ENCODE data around the gene UBE2E2.
"Not testable (repeated sequence)": the region's sequence is repeated elsewhere in the genome, so short reads cannot be mapped to it uniquely, and the experiment has no call there.

UBE2E2 gene

DNA sequence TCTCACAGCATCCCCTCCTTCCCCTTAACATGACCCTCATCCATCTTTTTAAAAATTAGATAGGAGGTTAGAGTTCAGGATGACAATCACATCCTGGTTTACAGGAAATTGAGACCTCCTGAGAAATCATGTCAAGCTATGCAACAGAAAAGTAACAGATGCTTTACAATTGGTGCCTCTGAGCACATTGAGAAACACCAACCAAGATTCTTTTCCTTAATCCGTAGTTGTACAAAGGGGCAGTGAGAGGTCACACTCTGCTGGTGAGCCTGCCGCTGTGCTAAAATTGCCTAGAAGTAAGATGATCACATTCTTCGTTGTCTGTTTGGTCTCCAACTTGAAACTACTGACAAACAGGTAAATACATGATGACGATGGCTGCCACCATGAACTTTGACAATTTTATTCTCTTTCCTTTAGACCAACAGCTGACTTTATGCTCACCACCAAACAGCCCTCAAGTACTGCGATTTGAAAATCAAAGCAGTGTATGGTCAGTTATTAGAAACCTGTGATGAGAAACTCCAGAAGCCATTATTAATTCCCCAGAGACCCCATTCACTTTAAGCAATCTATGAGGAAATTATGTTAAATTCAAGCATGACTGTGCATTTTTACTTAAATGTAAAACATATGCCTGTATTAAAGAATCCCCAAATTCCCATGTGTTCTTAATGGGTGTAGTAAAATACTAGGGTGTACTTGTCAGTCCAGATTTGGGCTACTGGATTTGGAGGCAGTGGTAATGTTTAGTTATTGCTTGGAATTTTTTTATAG, 392.0 kb downstream of the UBE2E2 start:
- DNase-seq, result no peak

GRCh38 chr3:23595851-23596250, 392.7 kb downstream of the UBE2E2 start:
- DNase-seq, result no peak

DNA sequence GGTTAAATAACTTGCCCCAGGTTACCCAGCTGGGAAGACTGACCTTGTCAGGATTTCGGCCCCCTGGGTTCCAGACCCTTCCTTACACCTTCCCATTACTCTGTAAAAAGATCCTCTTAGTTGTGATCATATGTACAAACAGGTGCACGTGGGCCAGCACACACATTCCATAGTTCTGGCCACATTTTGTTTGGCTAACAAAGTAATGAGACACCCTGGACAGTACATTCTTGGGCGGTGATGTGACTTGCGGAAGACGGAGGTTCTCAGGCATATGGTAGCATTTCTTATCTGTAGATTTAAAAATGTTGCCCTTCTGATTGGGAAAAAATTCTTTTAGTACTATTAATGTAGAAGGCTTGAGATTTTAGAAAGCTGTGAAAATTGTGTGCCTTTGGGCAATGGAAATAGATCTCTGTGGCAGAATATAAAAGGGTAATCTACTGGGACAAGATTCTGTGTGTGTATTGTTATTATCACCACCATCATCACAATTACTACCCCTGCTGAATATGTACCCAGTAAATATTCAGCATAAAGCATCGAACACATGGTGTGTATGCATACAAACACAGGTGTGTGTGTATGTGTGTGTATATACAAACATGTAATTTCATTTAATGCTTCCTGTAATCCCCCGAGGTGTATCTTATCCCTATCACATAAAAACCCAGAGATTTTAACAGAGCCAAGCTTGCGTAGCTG, 397.2 kb downstream of the UBE2E2 start:
- no peak for DNase-seq

DNA sequence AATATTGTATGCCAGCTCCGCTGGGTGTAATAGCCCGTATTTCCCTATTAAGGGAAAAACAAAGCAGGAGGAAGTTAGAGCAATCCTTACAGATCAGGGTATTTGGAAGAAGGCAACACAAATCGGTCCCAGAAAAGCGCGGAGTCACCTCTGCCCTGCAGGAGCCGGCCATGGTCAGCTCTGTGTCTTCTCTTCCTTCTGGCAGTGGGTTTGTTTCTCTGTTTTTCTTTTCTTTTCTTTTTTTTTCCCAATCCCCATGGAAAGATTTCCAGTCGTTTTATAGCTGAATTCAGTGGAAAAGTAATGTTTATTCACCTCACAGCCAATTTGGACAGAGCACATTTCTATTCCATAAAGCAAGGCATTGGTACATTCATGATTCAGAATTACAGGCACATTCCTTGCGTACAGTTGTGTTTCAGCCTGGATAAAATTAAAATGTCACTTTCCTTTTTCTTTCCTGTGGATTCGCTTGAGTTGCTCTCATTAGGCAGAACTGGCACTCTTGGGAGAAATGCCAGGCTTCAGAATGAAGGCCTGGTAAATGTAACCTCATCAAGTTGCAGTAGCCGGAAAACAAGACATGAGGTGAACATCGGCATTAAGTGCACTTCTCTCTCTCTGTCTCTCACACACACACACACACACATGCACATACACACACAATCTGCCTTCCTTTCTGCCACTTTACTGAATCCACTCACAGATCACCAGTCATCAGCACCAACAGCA, 398.1 kb downstream of the UBE2E2 start:
- no peak for DNase-seq

DNA sequence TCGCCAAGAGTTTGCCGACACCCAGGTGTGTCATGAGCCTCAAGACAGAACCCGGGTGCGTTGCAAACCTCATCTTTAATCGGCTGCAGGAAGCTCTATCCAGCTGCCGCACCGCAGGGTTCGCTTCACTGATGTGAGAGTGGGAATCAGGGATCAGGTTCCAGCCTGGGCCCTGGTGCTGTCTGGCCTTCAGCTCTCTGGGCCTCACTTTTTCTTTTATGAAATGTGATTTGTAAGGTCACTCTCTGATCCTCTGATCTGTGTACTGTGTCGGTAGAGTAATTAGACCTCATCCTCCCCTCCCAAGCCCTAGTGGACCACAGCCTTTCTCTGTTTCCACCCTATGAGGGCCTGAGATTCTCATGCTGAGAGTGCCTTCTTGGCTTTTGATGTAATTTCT, 399.8 kb downstream of the UBE2E2 start:
- no peak for DNase-seq

DNA sequence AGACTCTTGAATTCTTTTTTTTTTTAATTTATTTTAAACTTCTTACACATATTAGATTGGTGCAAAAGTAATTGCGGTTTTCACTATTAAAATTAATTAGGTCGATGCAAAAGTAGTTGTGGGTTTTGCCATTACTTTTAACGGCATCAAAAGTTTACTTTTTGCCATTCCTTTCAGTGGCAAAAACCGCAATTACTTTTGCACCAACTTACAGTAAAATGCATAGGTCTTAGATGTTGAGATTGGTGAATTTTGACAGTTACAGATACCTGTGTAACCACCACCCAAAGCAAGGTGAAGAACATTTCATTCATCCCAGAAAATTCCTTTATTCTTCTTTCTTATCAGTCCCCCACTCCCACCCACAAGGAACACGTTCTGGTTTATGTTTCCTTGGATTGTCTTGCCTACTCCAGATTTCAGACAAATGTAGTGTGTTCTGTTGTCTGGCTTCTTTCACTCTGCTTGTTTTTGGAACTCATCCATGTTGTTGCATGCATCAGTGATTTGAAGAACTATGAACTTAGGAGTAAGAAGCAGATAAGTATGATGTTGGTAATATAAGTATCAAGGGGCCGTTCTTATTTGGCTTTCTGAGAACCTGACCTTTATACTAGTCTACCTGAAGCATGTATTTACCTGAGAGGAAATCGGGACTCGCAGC, 404.2 kb downstream of the UBE2E2 start:
- DNase-seq, result no peak

DNA sequence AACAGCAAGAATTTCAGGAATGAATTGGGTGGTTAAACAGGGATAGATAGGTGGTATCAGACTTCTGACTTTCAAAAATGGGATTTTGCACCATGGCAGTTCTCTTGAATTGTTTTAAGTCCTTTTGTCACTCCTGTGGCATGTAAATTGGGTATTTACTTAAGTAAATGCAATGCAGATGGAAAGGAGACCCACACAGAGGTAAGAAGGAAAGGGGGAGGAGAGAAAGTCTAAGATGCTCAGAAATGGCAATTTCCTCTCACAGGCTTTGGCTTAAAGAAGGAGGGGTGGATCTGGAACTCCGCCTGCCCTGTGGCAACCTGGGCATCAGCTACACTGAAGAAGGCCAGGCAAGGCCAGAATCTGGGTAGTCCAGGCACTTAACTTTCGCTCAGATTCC, 405.5 kb downstream of the UBE2E2 start:
- DNase-seq, result no peak

- no peak for DNase-seq
Measured at GRCh38 chr3:23611737-23612295, 408.7 kb downstream of the UBE2E2 start.

- no peak for DNase-seq
Measured at GRCh38 chr3:23612296-23612891, 409.3 kb downstream of the UBE2E2 start.

- no peak for DNase-seq
Measured at GRCh38 chr3:23615068-23615467, 411.9 kb downstream of the UBE2E2 start.

- not testable (repeated sequence) for DNase-seq
Measured at GRCh38 chr3:23618475-23618874, 415.3 kb downstream of the UBE2E2 start.

DNA sequence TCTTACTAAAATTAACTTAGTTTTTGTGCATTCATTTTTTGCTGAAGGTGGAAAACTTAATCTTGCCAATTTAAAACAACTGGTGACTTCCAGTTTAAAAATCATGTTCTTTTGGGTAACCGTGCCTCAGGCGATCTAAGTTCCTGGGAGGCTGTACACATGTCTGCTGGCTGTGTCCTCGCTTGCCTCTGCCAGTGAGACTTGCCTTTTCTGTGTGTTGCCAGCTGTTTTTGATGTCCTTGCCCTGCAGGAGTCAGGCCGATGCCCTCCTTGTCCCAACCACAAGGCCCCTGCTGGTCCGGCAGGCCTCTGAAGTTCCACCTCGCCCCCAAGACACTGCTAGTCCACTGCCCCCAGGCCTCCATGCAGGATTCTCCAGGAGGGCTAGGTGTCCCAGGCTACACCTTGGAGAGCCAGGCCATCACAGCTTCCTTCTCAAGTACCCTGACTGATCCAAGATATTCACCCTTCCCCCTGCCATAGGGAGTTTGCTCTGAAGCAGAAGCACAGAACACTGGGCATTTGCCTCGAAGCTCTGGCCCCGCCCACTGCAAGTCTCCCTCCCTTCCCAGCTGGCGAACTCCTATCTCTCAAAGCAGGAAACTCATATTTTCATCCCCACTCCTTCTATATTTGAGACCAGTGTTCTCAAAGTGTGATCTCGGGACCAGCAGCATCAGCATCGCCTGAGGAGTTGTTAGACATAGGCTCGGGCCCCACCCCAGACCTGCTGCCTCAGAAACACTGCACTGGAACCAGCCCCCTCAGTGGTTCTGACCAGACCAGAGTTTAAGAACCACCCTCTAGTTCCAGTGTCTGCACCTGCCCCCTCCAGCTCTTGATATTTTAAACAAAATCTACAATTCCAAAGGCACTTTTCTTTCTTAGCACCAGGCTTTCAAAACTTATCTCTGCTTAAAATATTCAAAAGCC, 416.8 kb downstream of the UBE2E2 start:
- no peak for DNase-seq

GRCh38 chr3:23620638-23621015, 417.5 kb downstream of the UBE2E2 start:
- no peak for DNase-seq

GRCh38 chr3:23623844-23624243, 420.7 kb downstream of the UBE2E2 start:
- DNase-seq, result no peak

DNA sequence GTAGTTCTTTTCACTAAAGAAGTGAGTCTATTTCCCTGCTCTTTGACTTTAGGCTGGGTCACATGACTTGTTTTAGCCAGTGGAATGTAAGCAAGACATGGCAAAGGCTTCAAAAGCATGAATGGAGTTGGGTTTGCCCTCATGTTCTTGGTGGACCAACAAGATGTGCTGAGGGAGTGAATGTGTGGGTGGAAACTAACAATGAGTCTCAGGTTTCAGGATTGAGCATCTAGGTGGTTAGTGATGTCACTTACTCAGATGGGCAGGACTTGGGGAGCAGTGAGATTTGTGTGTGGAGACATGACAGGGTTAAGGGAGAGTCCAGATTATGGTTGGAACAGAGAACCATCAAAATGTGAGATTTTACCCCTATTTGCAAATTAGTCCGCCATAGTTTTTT, 421.2 kb downstream of the UBE2E2 start:
- DNase-seq, result no peak

- no peak for DNase-seq
Measured at GRCh38 chr3:23626442-23626841, 423.3 kb downstream of the UBE2E2 start.

GRCh38 chr3:23629181-23629894, 426.2 kb downstream of the UBE2E2 start:
- no peak for DNase-seq

- no peak for DNase-seq
Measured at GRCh38 chr3:23633261-23633960, 430.3 kb downstream of the UBE2E2 start.

DNA sequence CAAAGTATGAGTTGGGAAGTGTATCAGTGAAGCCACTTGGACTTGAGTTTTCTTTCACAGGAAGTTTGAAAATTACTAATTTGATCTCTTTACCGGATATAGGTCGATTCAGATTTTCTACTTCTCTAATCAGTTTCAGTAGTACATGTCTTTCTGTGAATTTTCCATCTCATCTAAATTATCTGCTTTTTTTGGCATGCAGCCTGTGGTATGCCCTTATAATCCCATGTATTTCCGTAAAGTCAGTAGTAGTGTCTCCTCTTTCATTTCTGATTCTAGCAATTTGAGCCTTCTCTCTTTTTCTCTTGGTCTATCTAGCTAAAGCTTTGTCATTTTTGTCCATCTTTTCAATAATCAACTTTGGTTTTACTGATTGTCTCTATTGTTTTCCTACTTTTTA, 434.2 kb downstream of the UBE2E2 start:
- no peak for DNase-seq

Data from activated effector memory CD4-positive, alpha-beta T cell treated with Interleukin-2 at 50 U/mL for 16 hours (primary cell).